ENCODE measurements around the gene PMS1.
A peak's percentile ranks its signal among the peaks of the same experiment; 100 is the strongest.
"Not testable (repeated sequence)": the region's sequence is repeated elsewhere in the genome, so short reads cannot be mapped to it uniquely, and the experiment has no call there.

Gene PMS1

GRCh38 chr2:189783927-189784867, at the start of gene PMS1, which contains the start of gene ORMDL1:
Gene PMS1 (plus strand): TSS chr2:189784450. CDS start chr2:189791810, 7,360 bp downstream.
Gene ORMDL1 (minus strand): TSS chr2:189784339. CDS start chr2:189782595, 1,744 bp downstream.
- peaks cover 57% of the 10 kb centered on the region for H3K4me1 Mint-ChIP-seq (ENCODE audit: low read depth)
- no peaks in the 10 kb centered on the region for H3K9me3 Mint-ChIP-seq
- H3K27ac Mint-ChIP-seq = peak within 1 kb of the TSS; percentile 96
- H3K36me3 Mint-ChIP-seq (ENCODE audit: low read depth) = peaks cover 90% of the 10 kb centered on the region
- H3K27me3 Mint-ChIP-seq = no peaks in the 10 kb centered on the region
- H3K4me3 Mint-ChIP-seq = peak within 1 kb of the TSS; percentile 95
- peak; percentile 96 for DNase-seq

DNA sequence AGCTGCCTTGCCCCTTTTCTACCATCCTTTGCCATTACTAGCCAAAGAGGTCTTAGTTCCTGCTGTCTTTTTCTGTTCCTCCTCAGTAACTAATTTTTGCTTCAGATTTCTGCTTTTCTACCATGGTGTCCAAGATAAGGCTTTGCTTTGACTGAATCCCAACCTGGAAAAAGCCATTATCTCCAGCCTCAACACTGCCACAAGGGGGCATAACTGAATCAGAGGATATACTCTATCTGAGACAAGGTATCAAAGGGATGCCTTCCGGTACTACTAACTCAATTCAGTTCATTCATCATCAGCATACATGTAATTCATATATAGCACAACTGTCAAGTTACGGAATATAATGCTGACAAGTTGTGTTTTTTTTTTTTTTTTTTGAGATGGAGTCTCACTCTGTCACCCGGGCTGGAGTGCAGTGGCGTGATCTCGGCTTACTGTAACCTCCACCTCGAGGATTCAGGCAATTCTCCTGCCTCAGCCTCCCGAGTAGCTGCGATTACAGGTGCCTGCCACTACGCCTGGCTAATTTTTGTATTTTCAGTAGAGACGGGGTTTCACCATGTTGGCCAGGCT, 33.1 kb upstream of the PMS1 start:
- H3K36me3 Mint-ChIP-seq (ENCODE audit: low read depth) = peaks cover 72% of the 10 kb centered on the region
- no peaks in the 10 kb centered on the region for H3K4me1 Mint-ChIP-seq (ENCODE audit: low read depth)
- DNase-seq = no peak
- H3K9me3 Mint-ChIP-seq = no peaks in the 10 kb centered on the region
- H3K27ac Mint-ChIP-seq = no peak overlapping the region
- H3K4me3 Mint-ChIP-seq = no peak overlapping the region
- H3K27me3 Mint-ChIP-seq = no peaks in the 10 kb centered on the region

DNA sequence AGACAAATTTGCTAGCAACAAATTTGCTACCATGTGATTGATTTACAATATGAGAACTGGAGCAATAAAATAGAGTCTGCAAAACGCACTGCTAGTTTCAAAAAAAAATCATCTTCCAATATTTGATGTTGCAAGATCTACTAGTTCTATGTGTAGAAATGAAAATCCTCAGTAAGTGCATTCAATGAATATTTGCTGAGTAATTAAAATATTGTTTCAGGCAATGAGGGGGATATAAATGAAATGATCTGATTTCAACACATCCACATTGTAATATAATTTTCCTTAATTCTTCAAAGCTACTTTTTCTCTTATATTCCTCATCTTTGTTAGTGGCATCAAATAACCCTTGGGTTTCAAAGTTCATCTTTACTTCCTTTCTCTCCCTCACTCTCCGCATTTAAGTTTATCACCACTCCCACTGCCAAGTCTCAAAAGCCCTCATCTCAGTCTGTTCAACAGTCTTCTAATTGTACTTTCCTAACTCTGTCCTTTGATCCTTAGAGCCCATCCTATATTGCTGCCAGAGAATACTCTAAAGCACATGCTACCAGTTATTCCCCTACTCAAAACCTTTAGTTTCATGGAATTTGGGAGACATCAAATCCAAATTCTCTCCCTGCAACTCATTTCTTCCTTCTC, 27.8 kb upstream of the PMS1 start:
- DNase-seq = no peak
- Mint-ChIP-seq H3K27me3 (no peaks in the 10 kb centered on the region), H3K36me3 (ENCODE audit: low read depth) (peaks cover 49% of the 10 kb centered on the region), H3K4me1 (ENCODE audit: low read depth) (peaks cover 3% of the 10 kb centered on the region), H3K9me3 (no peaks in the 10 kb centered on the region), H3K27ac (no peak overlapping the region), H3K4me3 (no peak overlapping the region)

- not testable (repeated sequence) for H3K4me3 Mint-ChIP-seq, DNase-seq
Measured at GRCh38 chr2:189760154-189760553, 24.1 kb upstream of the PMS1 start.

GRCh38 chr2:189762229-189762550, 22.1 kb upstream of the PMS1 start:
- peaks cover 46% of the 10 kb centered on the region for H3K36me3 Mint-ChIP-seq (ENCODE audit: low read depth)

More at GRCh38 chr2:189760154-189760553, 24.1 kb upstream of the PMS1 start:
- not testable (repeated sequence) for H3K27me3 Mint-ChIP-seq, H3K27ac Mint-ChIP-seq, H3K9me3 Mint-ChIP-seq
- H3K4me1 Mint-ChIP-seq (ENCODE audit: low read depth) = peaks cover 18% of the 10 kb centered on the region
- H3K36me3 Mint-ChIP-seq (ENCODE audit: low read depth) = peaks cover 36% of the 10 kb centered on the region

GRCh38 chr2:189762551-189763298, 21.5 kb upstream of the PMS1 start, which contains the start of gene OSGEPL1:
Gene OSGEPL1 (minus strand): TSS chr2:189762792. CDS start chr2:189761640, 1,152 bp downstream.
- no peaks in the 10 kb centered on the region for H3K9me3 Mint-ChIP-seq
- no peaks in the 10 kb centered on the region for H3K27me3 Mint-ChIP-seq
- peak within 1 kb of the TSS; percentile 95 for H3K4me3 Mint-ChIP-seq
- peak; percentile 93 for DNase-seq
- H3K27ac Mint-ChIP-seq = peak within 1 kb of the TSS; percentile 98
- peaks cover 18% of the 10 kb centered on the region for H3K4me1 Mint-ChIP-seq (ENCODE audit: low read depth)
- H3K36me3 Mint-ChIP-seq (ENCODE audit: low read depth) = peaks cover 50% of the 10 kb centered on the region

More at GRCh38 chr2:189762229-189762550, 22.1 kb upstream of the PMS1 start:
- H3K9me3 Mint-ChIP-seq = no peaks in the 10 kb centered on the region
- DNase-seq = no peak
- no peaks in the 10 kb centered on the region for H3K27me3 Mint-ChIP-seq
- peak overlapping the region; percentile 95 for H3K4me3 Mint-ChIP-seq
- peak overlapping the region; percentile 98 for H3K27ac Mint-ChIP-seq
- peaks cover 18% of the 10 kb centered on the region for H3K4me1 Mint-ChIP-seq (ENCODE audit: low read depth)

- peak overlapping the region; percentile 95 for H3K4me3 Mint-ChIP-seq
- no peaks in the 10 kb centered on the region for H3K27me3 Mint-ChIP-seq
- no peaks in the 10 kb centered on the region for H3K9me3 Mint-ChIP-seq
- no peak for DNase-seq
- peaks cover 49% of the 10 kb centered on the region for H3K36me3 Mint-ChIP-seq (ENCODE audit: low read depth)
- H3K4me1 Mint-ChIP-seq (ENCODE audit: low read depth) = peaks cover 16% of the 10 kb centered on the region
- peak overlapping the region; percentile 79 for H3K27ac Mint-ChIP-seq
Measured at GRCh38 chr2:189763908-189764661, 20.2 kb upstream of the PMS1 start.

- Mint-ChIP-seq H3K36me3 (ENCODE audit: low read depth) (peaks cover 93% of the 10 kb centered on the region), H3K4me1 (ENCODE audit: low read depth) (peaks cover 4% of the 10 kb centered on the region), H3K27ac (no peak overlapping the region), H3K27me3 (no peaks in the 10 kb centered on the region), H3K9me3 (no peaks in the 10 kb centered on the region), H3K4me3 (no peak overlapping the region)
- DNase-seq = no peak
Measured at GRCh38 chr2:189770590-189771322, 13.5 kb upstream of the PMS1 start.

DNA sequence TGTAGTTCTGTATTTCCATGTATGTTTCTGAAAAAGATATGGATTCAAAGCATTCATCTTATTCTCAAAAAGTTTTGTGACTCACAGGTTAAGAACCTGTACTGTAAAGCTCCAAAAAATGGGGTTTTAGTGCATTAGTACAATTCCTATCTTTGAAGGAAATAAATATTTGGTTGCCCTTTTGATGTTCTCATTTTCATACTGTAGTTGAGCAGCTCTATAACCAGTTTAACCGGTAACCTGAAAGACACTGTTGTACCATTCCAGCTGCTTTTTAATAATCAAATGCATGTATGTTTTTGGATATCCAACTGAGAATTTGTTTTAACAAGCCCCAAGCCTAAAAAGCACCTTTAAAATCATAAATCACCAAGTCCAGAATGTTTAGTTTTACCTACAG, 12.0 kb upstream of the PMS1 start:
- Mint-ChIP-seq H3K4me1 (ENCODE audit: low read depth) (peaks cover 8% of the 10 kb centered on the region), H3K9me3 (no peaks in the 10 kb centered on the region), H3K27me3 (no peaks in the 10 kb centered on the region), H3K4me3 (no peak overlapping the region), H3K36me3 (ENCODE audit: low read depth) (peaks cover 93% of the 10 kb centered on the region), H3K27ac (peak overlapping the region; percentile 66)
- no peak for DNase-seq

GRCh38 chr2:189782221-189782671, 2.0 kb upstream of the PMS1 start:
- peak overlapping the region; percentile 95 for H3K4me3 Mint-ChIP-seq
- peak overlapping the region; percentile 96 for H3K27ac Mint-ChIP-seq
- no peaks in the 10 kb centered on the region for H3K9me3 Mint-ChIP-seq
- no peak for DNase-seq
- H3K27me3 Mint-ChIP-seq = no peaks in the 10 kb centered on the region
- H3K36me3 Mint-ChIP-seq (ENCODE audit: low read depth) = peaks cover 96% of the 10 kb centered on the region
- H3K4me1 Mint-ChIP-seq (ENCODE audit: low read depth) = peaks cover 65% of the 10 kb centered on the region

- Mint-ChIP-seq H3K27ac (peak overlapping the region; percentile 96), H3K9me3 (no peaks in the 10 kb centered on the region), H3K4me3 (peak overlapping the region; percentile 95), H3K27me3 (no peaks in the 10 kb centered on the region), H3K36me3 (ENCODE audit: low read depth) (peaks cover 91% of the 10 kb centered on the region), H3K4me1 (ENCODE audit: low read depth) (peaks cover 62% of the 10 kb centered on the region)
- no peak for DNase-seq
Measured at GRCh38 chr2:189783451-189783926, 761 bp upstream of the PMS1 start.

- no peak for DNase-seq
- H3K27ac Mint-ChIP-seq = peak overlapping the region; percentile 50
- H3K9me3 Mint-ChIP-seq = no peaks in the 10 kb centered on the region
- H3K27me3 Mint-ChIP-seq = no peaks in the 10 kb centered on the region
- peaks cover 82% of the 10 kb centered on the region for H3K36me3 Mint-ChIP-seq (ENCODE audit: low read depth)
- H3K4me3 Mint-ChIP-seq = peak overlapping the region; percentile 61
- H3K4me1 Mint-ChIP-seq (ENCODE audit: low read depth) = peaks cover 29% of the 10 kb centered on the region
Measured at GRCh38 chr2:189791338-189792042, 7.2 kb downstream of the PMS1 start.

All from activated T-cell treated with anti-CD3 and anti-CD28 coated beads, Interleukin-2, amount 50 U/mL, for 24 hours (primary cell).